HG03565 (cell line): ENCODE data around the gene B3GALT5.

Experiments
- ATAC-seq: cut with Tn5 transposase; IDR thresholded peaks from one replicate; pipeline ENCODE4 v1.9.1; 2021; ENCODE audit warnings: mild to moderate bottlenecking, moderate library complexity; ENCODE audit not compliant: unreplicated experiment

The B3GALT5 gene

GRCh38 chr21:39602793-39603192, 9.9 kb upstream of the B3GALT5 start:
- no peak for ATAC-seq

- ATAC-seq = no peak
These were observed 7.8 kb upstream of the B3GALT5 start for GRCh38 chr21:39604951-39605350.

DNA sequence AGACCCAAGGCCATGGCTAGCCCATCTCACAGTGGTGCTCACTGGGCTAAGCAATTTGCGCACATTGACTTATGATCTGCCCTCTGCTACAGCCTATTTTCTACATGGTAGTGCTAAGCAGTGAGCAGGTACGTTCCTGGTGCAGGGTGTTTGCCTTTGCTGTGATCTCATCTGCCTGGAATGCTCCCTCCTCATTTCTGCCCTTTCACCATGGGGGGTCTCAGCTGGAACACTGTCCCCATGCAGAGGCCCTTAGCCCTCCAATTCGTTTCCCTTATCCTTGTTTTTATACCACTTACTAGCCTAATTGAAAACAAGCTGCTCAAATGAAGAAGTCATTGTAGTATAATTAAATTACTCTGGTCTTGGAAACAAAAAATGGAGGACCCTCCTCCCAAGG, 2.0 kb upstream of the B3GALT5 start:
- ATAC-seq = no peak

GRCh38 chr21:39611551-39612190, 1.1 kb upstream of the B3GALT5 start:
- ATAC-seq = no peak

DNA sequence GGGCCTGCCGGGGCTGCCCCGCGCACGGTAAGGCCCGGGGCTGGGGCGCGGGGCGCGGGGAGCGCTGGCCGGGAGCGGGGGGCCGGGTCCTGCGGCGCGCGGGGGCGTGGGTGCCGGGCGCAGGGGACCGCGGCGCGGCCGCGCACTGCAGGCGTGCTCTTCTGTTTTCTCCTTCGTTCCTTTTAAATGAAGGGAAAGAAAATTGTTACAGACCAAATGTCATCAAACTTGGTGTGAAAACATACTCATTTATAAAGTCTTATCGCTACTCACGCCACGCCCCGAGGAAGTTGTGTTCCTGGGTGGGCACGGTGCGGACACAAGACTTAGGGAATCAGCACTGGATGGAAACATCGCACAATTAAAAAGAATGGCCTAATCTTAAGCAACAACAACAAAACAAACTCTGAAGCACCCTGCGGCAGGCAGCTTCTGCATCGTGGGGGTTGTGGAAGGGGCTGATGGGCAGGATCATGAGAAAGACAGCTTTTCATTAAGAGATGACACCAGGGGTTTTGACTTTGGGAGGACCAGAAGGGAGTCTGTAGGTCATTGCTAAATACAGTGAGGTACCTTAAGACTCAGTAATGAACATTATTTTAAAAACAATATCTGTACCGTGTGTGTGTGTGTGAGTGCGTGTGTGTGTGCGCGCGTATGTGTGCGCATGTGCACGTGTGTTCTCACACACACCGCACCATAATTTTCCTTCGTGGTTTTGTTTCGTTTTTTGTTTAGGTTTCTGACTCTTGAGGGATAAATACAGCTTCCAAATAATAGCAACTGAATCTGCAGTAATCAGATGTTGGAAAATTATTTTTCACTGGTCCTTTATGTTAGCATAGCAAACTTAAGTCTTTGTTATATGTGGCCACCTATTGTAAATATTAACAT, 548 bp downstream of the B3GALT5 start:
- no peak for ATAC-seq

- ATAC-seq = no peak
These were observed 3.6 kb downstream of the B3GALT5 start for GRCh38 chr21:39616211-39616772.

- no peak for ATAC-seq
These were observed 8.1 kb downstream of the B3GALT5 start for GRCh38 chr21:39620856-39621255.

- ATAC-seq = no peak
These were observed 12.6 kb downstream of the B3GALT5 start for GRCh38 chr21:39625211-39625895.

GRCh38 chr21:39628385-39628784, 15.6 kb downstream of the B3GALT5 start:
- no peak for ATAC-seq

GRCh38 chr21:39630191-39630591, 17.5 kb downstream of the B3GALT5 start:
- ATAC-seq = no peak

GRCh38 chr21:39630827-39631226, 18.1 kb downstream of the B3GALT5 start:
- no peak for ATAC-seq

DNA sequence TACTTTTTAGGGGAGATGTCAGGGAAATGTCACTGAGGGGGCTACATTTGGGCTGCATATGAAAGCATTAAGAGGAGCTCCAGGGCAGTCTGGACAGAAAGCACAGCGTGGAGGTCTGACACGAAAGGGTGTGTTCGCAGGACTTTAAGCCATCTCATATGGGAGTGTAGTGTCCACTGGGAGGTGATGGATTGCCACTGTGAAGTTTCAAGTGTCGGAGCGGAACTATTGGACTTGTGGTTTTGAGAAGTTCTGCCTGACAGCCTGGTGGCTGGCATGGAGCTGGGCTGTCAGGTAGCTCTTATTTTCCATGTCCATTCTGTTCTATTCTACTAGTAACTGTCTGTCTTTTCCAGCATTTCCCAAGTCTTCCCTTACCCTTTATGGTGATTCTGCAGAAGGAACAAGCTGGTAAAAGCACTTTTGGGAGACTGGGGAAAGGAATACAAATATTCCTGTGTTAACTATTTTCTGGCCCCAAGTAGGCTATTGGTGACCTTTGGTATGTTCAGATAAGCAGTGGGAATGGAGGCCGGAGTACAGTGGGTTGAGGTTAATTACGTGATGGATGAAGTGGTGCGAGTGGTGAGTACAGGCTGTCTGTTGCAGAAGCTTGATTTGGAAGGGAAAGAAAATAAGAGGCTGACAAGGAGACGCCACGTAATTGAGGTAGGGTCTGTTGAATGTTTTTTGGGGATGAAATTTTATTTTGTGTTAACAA, 19.3 kb downstream of the B3GALT5 start:
- no peak for ATAC-seq

GRCh38 chr21:39632796-39633442, 20.2 kb downstream of the B3GALT5 start:
- no peak for ATAC-seq

- ATAC-seq = peak; percentile 38
These were observed 21.0 kb downstream of the B3GALT5 start for GRCh38 chr21:39633770-39634181.

GRCh38 chr21:39634507-39634906, 21.8 kb downstream of the B3GALT5 start:
- no peak for ATAC-seq

- no peak for ATAC-seq
These were observed 24.6 kb downstream of the B3GALT5 start for GRCh38 chr21:39637197-39637970.

GRCh38 chr21:39637971-39638240, 25.2 kb downstream of the B3GALT5 start:
- ATAC-seq = no peak

GRCh38 chr21:39638281-39638680, 25.5 kb downstream of the B3GALT5 start:
- ATAC-seq = no peak

- ATAC-seq = no peak
These were observed 28.0 kb downstream of the B3GALT5 start for GRCh38 chr21:39640754-39641153.
